ENCODE data around the gene RETSAT. TPM values are rescaled to one million over a fixed set of nuclear protein-coding genes. Genes with fewer than 3 reads are reported as not detected.
"Not testable (repeated sequence)": the region's sequence is repeated elsewhere in the genome, so short reads cannot be mapped to it uniquely, and the experiment has no call there.

RETSAT gene
- total and polyA plus RNA-seq, 7 donors: 26.5 to 112 (median 36.5) TPM

- H3K27me3 ChIP-seq: no peaks in the 10 kb centered on the region
- WGBS, 2 donors: 2 to 10% methylated on average over 32 of the region's 32 CpGs
- intact Hi-C loops (cut with DNase I): no loop called here
- no peak for DNase-seq
- peaks cover 9 to 41% (median 27%) of the 10 kb centered on the region in 4 donors for H3K36me3 ChIP-seq
- peaks cover 0 to 57% (median 48%) of the 10 kb centered on the region in 4 donors for H3K4me1 ChIP-seq
- TF ChIP-seq POLR2A (IDR thresholded peaks at IDR 0.05): no peak
- no peak for TF ChIP-seq POLR2AphosphoS5 (IDR thresholded peaks at IDR 0.05)
- no peak for TF ChIP-seq EP300 (IDR thresholded peaks at IDR 0.05)
- TF ChIP-seq CTCF (IDR thresholded peaks at IDR 0.05): no peak
- H3K9me3 ChIP-seq: no peaks in the 10 kb centered on the region
- H3K4me3 ChIP-seq: peak overlapping the region; percentile 70 to 86 (median 71)
- H3K27ac ChIP-seq: peak overlapping the region; percentile 90 to 97 (median 94)
Observed at GRCh38 chr2:85326406-85327159, 27.7 kb downstream of the RETSAT start.

DNA sequence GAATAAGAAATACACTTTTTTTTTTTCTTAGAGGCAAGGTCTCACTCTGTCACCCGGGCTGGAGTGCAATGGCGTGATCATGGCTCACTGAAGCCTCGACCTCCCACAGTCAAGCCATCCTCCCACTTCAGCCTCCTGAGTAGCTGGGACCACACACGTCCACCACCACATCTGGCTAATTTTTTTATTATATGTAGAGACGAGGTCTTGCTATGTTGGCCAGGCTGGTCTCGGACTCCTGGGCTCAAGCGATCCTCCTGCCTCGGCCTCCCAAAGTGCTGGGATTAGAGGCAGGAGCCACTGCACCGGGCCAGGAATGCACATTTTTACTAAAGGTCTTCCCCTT lies 28.9 kb downstream of the RETSAT start:
- Histone ChIP-seq H3K4me3 (peak overlapping the region; percentile 70 to 86 (median 71)), H3K9me3 (no peaks in the 10 kb centered on the region), H3K4me1 (peaks cover 0 to 65% (median 48%) of the 10 kb centered on the region in 4 donors), H3K36me3 (peaks cover 9 to 53% (median 30%) of the 10 kb centered on the region in 4 donors), H3K27me3 (no peaks in the 10 kb centered on the region), H3K27ac (no peak overlapping the region)
- TF ChIP-seq POLR2A (IDR thresholded peaks at IDR 0.05) (no peak), POLR2AphosphoS5 (IDR thresholded peaks at IDR 0.05) (no peak), CTCF (IDR thresholded peaks at IDR 0.05) (no peak), EP300 (IDR thresholded peaks at IDR 0.05) (no peak)
- intact Hi-C loops (cut with DNase I): no loop called here
- 28 to 41% methylated on average over 9 of the region's 9 CpGs for WGBS, 2 donors
- DNase-seq: no peak

- TF ChIP-seq CTCF (IDR thresholded peaks at IDR 0.05) (no peak), POLR2AphosphoS5 (IDR thresholded peaks at IDR 0.05) (no peak), EP300 (IDR thresholded peaks at IDR 0.05) (no peak)
- Histone ChIP-seq H3K27me3 (no peaks in the 10 kb centered on the region), H3K27ac (no peak overlapping the region), H3K36me3 (peaks cover 9 to 59% (median 31%) of the 10 kb centered on the region in 4 donors), H3K4me3 (peak overlapping the region in 3 of 4 donors; percentile 70 to 86 (median 70)), H3K4me1 (peaks cover 0 to 65% (median 49%) of the 10 kb centered on the region in 4 donors), H3K9me3 (no peaks in the 10 kb centered on the region)
- 13 to 38% methylated on average over 10 of the region's 10 CpGs for WGBS, 2 donors
- intact Hi-C loops (cut with DNase I): no loop called here
- DNase-seq: peak; percentile 53
Observed at GRCh38 chr2:85324639-85325465, 29.5 kb downstream of the RETSAT start.

- H3K27me3 ChIP-seq; H3K27ac ChIP-seq; intact Hi-C loops (cut with DNase I); H3K9me3 ChIP-seq; H3K4me3 ChIP-seq; DNase-seq: not testable (repeated sequence)
- peaks cover 9 to 66% (median 31%) of the 10 kb centered on the region in 4 donors for H3K36me3 ChIP-seq
- H3K4me1 ChIP-seq: peaks cover 0 to 65% (median 52%) of the 10 kb centered on the region in 4 donors
- WGBS, 2 donors: 87 to 93% methylated on average over 11 of the region's 11 CpGs
Observed at GRCh38 chr2:85323988-85324367, 30.4 kb downstream of the RETSAT start.

DNA sequence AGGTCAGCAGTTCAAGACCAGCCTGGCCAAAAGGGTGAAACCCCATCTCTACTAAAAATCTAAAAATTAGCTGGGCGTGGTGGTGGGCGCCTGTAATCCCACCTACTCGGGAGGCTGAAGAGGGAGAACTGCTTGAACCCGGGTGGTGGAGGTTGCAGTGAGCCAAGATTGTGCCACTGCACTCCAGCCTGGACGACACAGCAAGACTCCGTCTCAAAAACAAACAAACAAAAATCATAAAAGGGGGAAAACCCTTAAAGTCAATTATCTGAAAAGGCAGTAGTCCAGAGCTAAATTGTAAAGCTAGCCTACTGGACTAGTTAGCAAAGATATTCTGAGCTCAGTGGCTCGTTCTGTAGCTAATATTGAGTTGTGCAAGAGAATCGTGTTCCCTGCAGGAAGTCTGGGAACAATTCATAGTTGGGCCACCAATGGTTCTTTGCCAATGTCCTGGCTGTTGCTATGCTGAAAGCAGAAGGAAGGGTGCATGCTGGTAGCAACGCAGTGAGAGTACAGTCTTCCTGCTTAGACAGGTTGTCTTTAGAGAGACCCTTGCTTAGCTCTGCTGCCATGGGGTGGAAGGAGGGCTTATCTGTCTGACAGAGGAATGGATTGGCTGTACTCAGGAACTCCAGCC lies 30.9 kb downstream of the RETSAT start:
- Histone ChIP-seq H3K27ac (no peak overlapping the region), H3K4me3 (no peak overlapping the region), H3K9me3 (no peaks in the 10 kb centered on the region), H3K4me1 (peaks cover 0 to 65% (median 52%) of the 10 kb centered on the region in 4 donors), H3K36me3 (peaks cover 9 to 70% (median 31%) of the 10 kb centered on the region in 4 donors), H3K27me3 (no peaks in the 10 kb centered on the region)
- 60 to 80% methylated on average over 9 of the region's 9 CpGs for WGBS, 2 donors
- intact Hi-C loops (cut with DNase I): no loop called here
- peak; percentile 60 for DNase-seq
- no peak for TF ChIP-seq POLR2A (IDR thresholded peaks at IDR 0.05)
- TF ChIP-seq POLR2AphosphoS5 (IDR thresholded peaks at IDR 0.05): no peak
- TF ChIP-seq CTCF (IDR thresholded peaks at IDR 0.05): no peak
- TF ChIP-seq EP300 (IDR thresholded peaks at IDR 0.05): no peak

Measured in sigmoid colon (tissue), 7 donors.